Suprapubic skin (tissue), 3 donors: ENCODE results near the gene COL19A1.

Experiments used
- CTCF ChIP-seq, 2 donors: fragments of 200-600 bp in 1 of 2; fragments of 450-650 bp in 1 of 2; sonication (generic) in 1 of 2; IDR thresholded peaks; one replicate each; pipeline ENCODE4 v1.5.1; 2016 to 2019; ENCODE audit warnings: antibody characterized with exemption in 2 of 2, mild to moderate bottlenecking in 1 of 2, moderate library complexity in 1 of 2
- POLR2AphosphoS5 ChIP-seq, 3 donors: sonication (generic); formaldehyde crosslinking; IDR thresholded peaks; one replicate each; pipeline ENCODE4 v1.6.1; 2017; ENCODE audit warnings: antibody characterized with exemption in 3 of 3

- no peak for TF ChIP-seq POLR2AphosphoS5 (IDR thresholded peaks at IDR 0.05)
- no peak for TF ChIP-seq CTCF (IDR thresholded peaks at IDR 0.05)
Measured at GRCh38 chr6:70219943-70220613, 353.7 kb downstream of the COL19A1 start.
